SU-DHL-6 (cell line): ENCODE measurements around the gene ERLIN1.

ENCODE experiments used
- H2AFZ ChIP-seq: fragments of 200-600 bp; sonication (generic); 2 replicates; pipeline ENCODE4 v1.6.1; 2014; ENCODE audit warnings: low read depth, mild to moderate bottlenecking, moderate library complexity, mixed read lengths, antibody characterized with exemption, low read length; ENCODE audit not compliant: severe bottlenecking
- H3F3A ChIP-seq: fragments of 200-600 bp; shearing (Covaris generic); 2 replicates; pipeline ENCODE4 v1.6.0; 2016; ENCODE audit warnings: antibody characterized with exemption, mild to moderate bottlenecking; ENCODE audit not compliant: insufficient read depth
- H3K27ac ChIP-seq: fragments of 200-600 bp; sonication (generic); 2 replicates; pipeline ENCODE4 v1.5.1; 2016; ENCODE audit warnings: low read depth, mild to moderate bottlenecking, low read length, moderate library complexity, mixed read lengths
- H3K27me3 ChIP-seq: fragments of 200-600 bp; sonication (generic), shearing (Covaris generic); 2 replicates; pipeline ENCODE4 v1.6.0; 2014; ENCODE audit warnings: mild to moderate bottlenecking, low read length
- H3K36me3 ChIP-seq: fragments of 200-600 bp; sonication (generic); 2 replicates; pipeline ENCODE4 v1.6.1; 2014; ENCODE audit warnings: mild to moderate bottlenecking, low read length, mixed read lengths
- H3K4me2 ChIP-seq: fragments of 300-600, 200-600 bp; shearing (Covaris generic), sonication (generic); 2 replicates; pipeline ENCODE4 v1.6.0; 2014; ENCODE audit warnings: low read length, low read depth, mild to moderate bottlenecking; ENCODE audit not compliant: poor library complexity, severe bottlenecking
- H3K4me3 ChIP-seq: fragments of 200-600 bp; sonication (generic); 2 replicates; pipeline ENCODE4 v1.5.1; 2014; ENCODE audit warnings: antibody characterized with exemption, low read length, mild to moderate bottlenecking, mixed read lengths; ENCODE audit not compliant: insufficient read depth, poor library complexity, severe bottlenecking
- H3K79me2 ChIP-seq: fragments of 200-600 bp; sonication (generic); 2 replicates; pipeline ENCODE4 v1.6.1; 2014; ENCODE audit warnings: mild to moderate bottlenecking, low read length, moderate library complexity; ENCODE audit not compliant: insufficient read depth
- H3K9ac ChIP-seq: fragments of 200-600 bp; sonication (generic); 2 replicates; pipeline ENCODE4 v1.7.0; 2014; ENCODE audit warnings: mild to moderate bottlenecking, low read length
- H3K9me2 ChIP-seq: fragments of 200-600 bp; sonication (generic); replicated peaks from 2 replicates; pipeline ENCODE4 v1.6.1; 2014; ENCODE audit warnings: low read length; ENCODE audit not compliant: insufficient read depth
- H3K9me3 ChIP-seq: fragments of 200-600 bp; sonication (generic); 2 replicates; pipeline ENCODE4 v1.6.1; 2014; ENCODE audit warnings: low read length, mixed read lengths; ENCODE audit not compliant: insufficient read depth
- H4K20me1 ChIP-seq: fragments of 200-600 bp; sonication (generic); 2 replicates; pipeline ENCODE4 v1.6.1; 2014; ENCODE audit warnings: low read depth, mild to moderate bottlenecking, antibody characterized with exemption, low read length, moderate library complexity, mixed read lengths
- CTCF ChIP-seq: fragments of 200-600 bp; sonication (generic); IDR thresholded peaks from one replicate; pipeline ENCODE4 v1.5.1; 2017; ENCODE audit warnings: antibody characterized with exemption, mild to moderate bottlenecking, low read length, moderate library complexity; ENCODE audit not compliant: insufficient read depth, poor library complexity, severe bottlenecking
- EZH2phosphoT487 ChIP-seq: fragments of 200-600 bp; sonication (generic), shearing (Covaris generic); conservative IDR thresholded peaks from 2 replicates; pipeline ENCODE4 v1.6.1; 2018; ENCODE audit warnings: mild to moderate bottlenecking, antibody characterized with exemption, low read length, moderate library complexity, mixed read lengths

ERLIN1 gene

GRCh38 chr10:100185364-100186252 is at the start of gene ERLIN1:
Gene ERLIN1 (minus strand): TSS chr10:100186029. CDS start chr10:100185626, 403 bp downstream.
- Histone ChIP-seq H3K9me3 (no peaks in the 10 kb centered on the region), H4K20me1 (0 out of 2 replicates have a peak, but pooled peaks cover 6% of the 10 kb centered on the region), H2AFZ (peak within 1 kb of the TSS; percentile 90), H3K79me2 (peaks cover 80% of the 10 kb centered on the region), H3F3A (peaks cover 19% of the 10 kb centered on the region), H3K4me3 (peak within 1 kb of the TSS; percentile 66), H3K36me3 (peaks cover 44% of the 10 kb centered on the region), H3K27me3 (no peaks in the 10 kb centered on the region), H3K9ac (peak within 1 kb of the TSS; percentile 94), H3K27ac (peak within 1 kb of the TSS; percentile 78), H3K9me2 (no peaks in the 10 kb centered on the region), H3K4me2 (peak within 1 kb of the TSS; percentile 93)
- no peak for TF ChIP-seq CTCF
- no peak for TF ChIP-seq EZH2phosphoT487

- H3K9me2 ChIP-seq = no peaks in the 10 kb centered on the region
- H3K27me3 ChIP-seq = no peaks in the 10 kb centered on the region
- no peak overlapping the region for H3K4me3 ChIP-seq
- H3K9me3 ChIP-seq = no peaks in the 10 kb centered on the region
- peaks cover 23% of the 10 kb centered on the region for H3K79me2 ChIP-seq
- H3K27ac ChIP-seq = no peak overlapping the region
- H3K4me2 ChIP-seq = no peak overlapping the region
- H3F3A ChIP-seq = peaks cover 4% of the 10 kb centered on the region; the same call in 1 of the 2 replicates
- H3K9ac ChIP-seq = no peak overlapping the region
- peaks cover 3% of the 10 kb centered on the region; the same call in 1 of the 2 replicates for H3K36me3 ChIP-seq
- H2AFZ ChIP-seq = no peak overlapping the region
- H4K20me1 ChIP-seq = no peaks in the 10 kb centered on the region
- no peak for TF ChIP-seq CTCF
- TF ChIP-seq EZH2phosphoT487 = no peak
Measured at GRCh38 chr10:100232101-100232500, 46.3 kb upstream of the ERLIN1 start.

- Histone ChIP-seq H4K20me1 (no peaks in the 10 kb centered on the region; the same call in 1 of the 2 replicates), H3K79me2 (peaks cover 35% of the 10 kb centered on the region), H3K9me2 (no peaks in the 10 kb centered on the region), H3K27me3 (no peaks in the 10 kb centered on the region), H3K9ac (peak overlapping the region; percentile 84), H3K4me3 (peak overlapping the region; percentile 95), H3F3A (peaks cover 4% of the 10 kb centered on the region; the same call in 1 of the 2 replicates), H2AFZ (peak overlapping the region; percentile 94), H3K4me2 (peak overlapping the region; percentile 67), H3K9me3 (no peaks in the 10 kb centered on the region), H3K36me3 (peaks cover 11% of the 10 kb centered on the region; the same call in 1 of the 2 replicates), H3K27ac (0 out of 2 replicates have a peak overlapping the region, but pooled peaks have one; percentile 21)
- TF ChIP-seq CTCF = no peak
- TF ChIP-seq EZH2phosphoT487 = no peak
Measured at GRCh38 chr10:100229819-100230422, 44.1 kb upstream of the ERLIN1 start.
